Stimulated activated CD4-positive, alpha-beta T cell treated with anti-CD3 and anti-CD28 coated beads, Interleukin-1b, Interleukin-23, amount 100 ng/mL, for 1 hour (primary cell): ENCODE results near the gene DERL3.
"Not testable (repeated sequence)": the region's sequence is repeated elsewhere in the genome, so short reads cannot be mapped to it uniquely, and the experiment has no call there.

Source experiments
- DNase-seq, 2 donors: peaks; one replicate each; pipeline ENCODE4 v3.0.0-alpha.2; 2020; ENCODE audit warnings: low read depth in 2 of 2

Gene DERL3

GRCh38 chr22:23838681-23839468 lies at the start of gene DERL3:
Gene DERL3, minus strand, starts transcription at chr22:23839006. Its CDS starts 19 bp downstream, at chr22:23838987.
- peak; percentile 87 to 88 for DNase-seq

GRCh38 chr22:23884140-23884539 lies 45.3 kb upstream of the DERL3 start:
- no peak for DNase-seq

DNA sequence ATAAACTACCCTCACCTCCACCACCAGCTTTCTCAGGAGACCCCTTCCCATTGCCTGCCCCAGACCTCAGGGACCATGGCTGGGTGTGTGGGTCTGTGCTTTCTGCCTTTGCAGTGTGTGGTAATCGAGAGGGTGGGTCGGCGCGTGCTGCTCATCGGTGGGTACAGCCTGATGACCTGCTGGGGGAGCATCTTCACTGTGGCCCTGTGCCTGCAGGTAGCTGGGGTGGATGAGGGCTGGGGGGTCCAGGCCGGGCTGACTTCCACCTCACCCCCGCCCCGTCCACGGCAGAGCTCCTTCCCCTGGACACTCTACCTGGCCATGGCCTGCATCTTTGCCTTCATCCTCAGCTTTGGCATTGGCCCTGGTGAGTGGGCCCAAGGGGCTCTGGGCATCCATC lies 44.9 kb upstream of the DERL3 start:
- DNase-seq, result no peak

- DNase-seq, result no peak
These were observed 43.6 kb upstream of the DERL3 start for GRCh38 chr22:23882370-23882769.

DNA sequence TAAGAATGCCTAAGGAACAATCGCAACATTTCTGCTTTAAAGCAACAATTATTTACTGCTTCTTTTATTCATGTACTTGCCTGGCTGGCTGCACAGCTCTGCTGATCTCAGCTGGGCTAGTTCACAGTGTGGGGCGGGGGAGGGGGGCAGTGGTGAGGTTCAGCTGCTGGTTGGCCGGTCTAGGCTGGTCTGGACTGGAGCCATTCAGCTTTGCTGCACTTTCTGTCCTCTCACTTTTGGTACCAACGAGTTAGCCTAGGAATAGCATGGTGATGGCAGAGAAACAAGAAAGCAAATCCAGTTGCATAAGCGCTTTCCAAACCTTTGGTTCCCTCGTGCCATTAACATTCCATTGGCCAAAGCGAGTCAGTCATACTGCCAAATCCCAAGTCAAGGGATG lies 39.4 kb upstream of the DERL3 start:
- DNase-seq, result no peak

- no peak for DNase-seq
These were observed 38.8 kb upstream of the DERL3 start for GRCh38 chr22:23877566-23877965.

GRCh38 chr22:23875801-23876200 lies 37.0 kb upstream of the DERL3 start:
- no peak for DNase-seq

DNA sequence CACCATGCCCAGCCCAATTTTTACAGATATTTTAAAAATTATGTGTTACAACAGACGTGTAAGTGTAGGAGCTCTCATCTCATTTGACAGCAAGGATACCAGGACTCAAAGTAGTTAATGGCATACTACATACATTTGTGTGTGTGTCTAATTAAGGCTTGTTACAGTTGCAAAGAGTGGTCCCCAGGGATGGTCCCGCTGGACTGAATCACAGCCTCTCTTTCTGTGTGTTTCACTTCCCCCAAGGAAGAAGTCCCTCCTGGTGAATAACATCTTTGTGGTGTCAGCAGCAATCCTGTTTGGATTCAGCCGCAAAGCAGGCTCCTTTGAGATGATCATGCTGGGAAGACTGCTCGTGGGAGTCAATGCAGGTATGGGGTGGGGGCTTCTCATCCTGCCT lies 36.1 kb upstream of the DERL3 start:
- DNase-seq, result no peak

DNA sequence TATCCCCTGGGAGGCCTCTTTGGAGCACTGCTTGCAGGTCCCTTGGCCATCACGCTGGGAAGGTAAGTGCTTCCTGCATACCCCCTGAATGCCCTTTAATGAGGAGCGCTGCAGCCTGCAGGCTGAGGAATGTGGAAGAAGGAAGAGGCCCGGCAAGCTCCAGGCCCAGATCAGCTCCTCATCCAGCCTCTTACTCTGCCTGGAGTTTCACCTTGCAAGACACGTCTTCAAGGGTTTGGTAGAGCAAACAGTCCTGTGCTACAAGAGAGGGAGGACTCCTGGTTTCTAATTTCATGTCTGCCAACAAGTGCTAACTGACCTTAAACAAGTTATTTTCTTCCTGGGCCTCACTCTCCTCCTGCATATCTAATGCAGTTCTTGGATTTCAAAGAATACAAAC lies 29.8 kb upstream of the DERL3 start:
- no peak for DNase-seq

DNA sequence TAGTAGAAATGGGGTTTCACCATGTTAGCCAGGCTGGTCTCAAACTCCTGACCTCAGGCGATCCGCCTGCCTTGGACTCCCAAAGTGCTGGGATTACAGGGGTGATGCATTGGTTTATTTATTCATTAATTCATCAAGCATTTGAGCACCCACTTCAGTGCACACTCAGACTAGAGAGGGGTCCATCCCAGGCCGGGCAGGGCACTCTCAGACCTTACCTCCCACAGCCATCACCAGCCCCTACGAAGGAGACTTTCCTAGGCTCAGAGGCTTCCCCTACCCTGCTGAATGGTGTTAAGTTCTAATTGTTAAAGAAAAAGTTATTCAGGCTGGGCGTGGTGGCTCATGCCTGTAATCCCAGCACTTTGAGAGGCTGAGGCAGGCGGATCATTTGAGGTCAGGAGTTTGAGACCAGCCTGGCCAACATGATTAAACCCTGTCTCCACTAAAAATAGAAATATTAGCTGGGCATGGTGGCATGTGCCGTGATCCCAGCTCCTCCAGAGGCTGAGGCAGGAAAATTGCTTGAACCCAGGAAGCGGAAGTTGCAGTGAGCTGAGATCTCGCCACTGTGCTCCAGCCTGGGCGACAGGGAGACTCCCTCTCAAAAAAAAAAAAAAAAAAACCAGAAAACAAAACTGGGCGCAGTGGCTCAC lies 25.8 kb upstream of the DERL3 start:
- not testable (repeated sequence) for DNase-seq

DNA sequence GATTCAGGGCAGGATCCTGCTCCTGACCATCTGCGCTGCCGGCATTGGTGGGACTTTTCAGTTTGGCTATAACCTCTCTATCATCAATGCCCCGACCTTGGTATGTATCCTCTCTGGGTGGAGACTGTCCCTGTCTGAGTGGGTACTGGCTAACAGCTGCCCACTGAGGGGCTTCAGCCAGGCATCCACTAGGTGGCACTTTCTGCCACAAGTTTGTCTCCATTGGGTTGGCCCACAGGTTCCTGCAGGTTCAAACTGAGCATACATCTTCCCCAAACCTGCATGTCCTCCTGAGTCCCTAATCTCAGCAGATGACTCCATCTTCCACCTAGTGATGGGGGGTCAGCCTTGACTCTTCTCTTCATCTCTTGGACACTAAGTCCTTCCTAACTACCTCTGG lies 23.3 kb upstream of the DERL3 start:
- no peak for DNase-seq

DNA sequence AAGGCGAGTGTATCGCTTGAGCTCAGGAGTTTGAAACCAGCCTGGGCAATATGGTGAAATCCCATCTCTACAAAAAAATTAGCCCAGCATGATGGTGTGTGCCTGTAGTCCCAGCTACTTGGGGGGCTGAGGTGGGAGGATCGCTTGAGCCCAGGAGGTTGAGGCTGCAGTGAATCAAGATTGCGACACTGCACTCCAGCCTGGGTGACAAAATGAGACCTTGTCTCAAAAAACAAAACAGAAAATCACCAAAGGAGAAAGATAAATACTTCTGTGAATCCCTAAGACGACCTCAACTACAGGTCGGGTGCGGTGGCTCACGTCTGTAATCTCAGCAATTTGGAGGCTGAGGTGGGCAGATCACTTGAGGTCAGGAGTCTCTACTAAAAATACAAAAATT lies 21.4 kb upstream of the DERL3 start:
- not testable (repeated sequence) for DNase-seq

DNA sequence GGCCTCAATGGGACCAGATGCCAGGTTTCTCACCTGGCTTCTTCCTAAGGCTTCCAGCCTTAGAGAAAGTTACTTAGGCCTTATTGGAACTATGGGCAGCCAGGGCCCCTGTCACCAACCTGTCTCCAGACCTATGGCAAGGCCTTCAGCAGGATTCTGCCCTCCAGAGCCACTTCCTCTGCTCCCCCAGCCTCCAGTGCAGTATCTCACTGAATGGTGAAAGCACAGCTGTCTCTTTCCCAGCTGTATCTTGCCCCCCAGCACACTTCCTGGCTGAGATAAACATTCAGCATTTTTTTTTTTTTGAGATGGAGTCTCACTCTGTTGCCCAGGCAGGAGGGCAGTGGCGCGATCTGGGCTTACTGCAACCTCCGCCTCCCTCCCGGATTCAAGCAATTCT lies 20.4 kb upstream of the DERL3 start:
- DNase-seq, result no peak

DNA sequence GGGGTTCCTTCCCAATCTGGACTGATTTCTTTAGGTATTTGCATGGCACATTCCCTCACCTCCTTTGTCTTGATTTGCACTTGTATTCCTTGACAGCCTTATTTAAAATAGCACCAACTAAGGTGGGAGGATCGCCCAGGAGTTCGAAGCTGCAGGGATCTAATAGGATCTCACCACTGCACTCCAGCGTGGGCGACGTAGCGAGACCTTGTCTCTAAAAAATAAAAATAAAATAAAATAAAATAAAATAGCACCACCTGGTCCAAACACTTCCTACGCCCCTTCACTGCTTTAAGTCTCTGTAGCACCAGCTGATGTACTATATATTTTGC lies 19.6 kb upstream of the DERL3 start:
- DNase-seq, result no peak

GRCh38 chr22:23857606-23858483 lies 19.0 kb upstream of the DERL3 start, which contains the start of gene SLC2A11:
Gene SLC2A11, plus strand, starts transcription at chr22:23857875. Its CDS starts 125 bp downstream, at chr22:23858000.
- peak; percentile 77 to 87 for DNase-seq

DNA sequence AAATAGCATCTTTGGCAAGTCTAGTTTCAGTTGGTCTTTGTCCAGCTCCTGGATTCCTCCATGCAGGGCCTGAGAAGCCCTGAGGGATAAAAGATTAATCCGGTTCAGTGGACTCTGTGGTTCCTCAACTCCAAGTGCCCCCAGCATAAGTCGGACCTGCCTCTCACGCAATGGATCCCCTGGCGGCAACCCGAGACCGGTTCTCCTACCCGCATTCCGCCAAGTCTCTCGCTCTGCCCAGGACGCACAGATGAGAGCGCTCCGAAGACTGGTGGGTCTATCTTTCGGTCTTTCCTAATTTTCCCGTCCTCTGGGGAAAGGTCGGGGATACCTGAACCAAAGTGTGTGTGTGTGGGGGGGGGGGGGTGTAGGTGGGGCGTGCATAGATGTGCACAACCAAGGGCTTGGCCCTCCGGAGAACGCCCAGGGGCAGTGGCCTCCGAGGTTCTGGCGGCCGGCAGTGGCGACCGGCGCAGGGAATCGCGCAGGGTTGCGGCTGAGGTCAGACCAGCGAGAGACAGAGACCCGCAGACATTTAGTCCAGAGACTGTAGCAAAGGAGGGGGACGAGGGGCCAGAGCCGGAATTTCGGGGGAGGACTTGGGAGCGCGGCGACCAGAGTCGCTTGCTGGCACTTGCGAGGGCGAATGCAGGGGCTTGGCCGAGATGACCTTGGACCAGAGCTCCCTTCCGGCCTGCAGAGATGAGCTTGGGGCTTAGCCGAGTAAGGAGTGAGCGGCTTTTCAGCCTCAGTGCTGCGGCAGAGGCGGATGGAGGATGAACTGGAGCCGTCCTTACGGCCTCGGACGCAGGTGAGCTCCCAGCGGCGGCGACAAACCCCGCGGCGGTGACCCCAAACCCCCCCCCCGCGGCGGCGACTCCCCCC lies 18.2 kb upstream of the DERL3 start:
- no peak for DNase-seq

- DNase-seq, result no peak
These were observed 11.4 kb upstream of the DERL3 start for GRCh38 chr22:23850136-23850611.

- peak; percentile 72 to 86 for DNase-seq
These were observed 10.5 kb upstream of the DERL3 start for GRCh38 chr22:23849009-23850006.

- DNase-seq, result no peak
These were observed 9.4 kb upstream of the DERL3 start for GRCh38 chr22:23847991-23848864.
